Activated T-cell treated with anti-CD3 and anti-CD28 coated beads, Interleukin-2, amount 50 U/mL, for 72 hours (primary cell): ENCODE measurements around the gene CAMK4. TPM values are rescaled to one million over a fixed set of nuclear protein-coding genes. Genes with fewer than 3 reads are reported as not detected.
"Not testable (repeated sequence)": the region's sequence is repeated elsewhere in the genome, so short reads cannot be mapped to it uniquely, and the experiment has no call there.

Source experiments
- ATAC-seq, 2 donors: fragments of 150-1000 bp; cut with Tn5 transposase; replicated peaks in 1 of 2; 2 replicates each; pipeline ENCODE4 v1.10.0; 2021; ENCODE audit warnings: moderate library complexity in 2 of 2, mild to moderate bottlenecking in 1 of 2
- DNase-seq, 2 donors: peaks; one replicate each; pipeline ENCODE4 v3.0.0; 2021 to 2022; ENCODE audit warnings: mixed read lengths in 1 of 2
- H3K27ac Mint-ChIP-seq: one replicate; pipeline ENCODE4 v1.8.0; 2022; ENCODE audit warnings: mild to moderate bottlenecking, moderate library complexity, mixed read lengths
- H3K27me3 Mint-ChIP-seq: one replicate; pipeline ENCODE4 v1.8.0; 2022; ENCODE audit warnings: low read depth, mixed read lengths
- H3K36me3 Mint-ChIP-seq, 2 donors: one replicate each; pipeline ENCODE4 v1.8.0; 2022; ENCODE audit warnings: mixed read lengths in 2 of 2, mild to moderate bottlenecking in 1 of 2; ENCODE audit not compliant: insufficient read depth in 2 of 2
- H3K4me1 Mint-ChIP-seq: one replicate; pipeline ENCODE4 v1.8.0; 2022; ENCODE audit warnings: low read depth, mixed read lengths
- H3K4me3 Mint-ChIP-seq, 2 donors: one replicate each; pipeline ENCODE4 v1.8.0; 2022; ENCODE audit warnings: mild to moderate bottlenecking in 2 of 2, mixed read lengths in 2 of 2, moderate library complexity in 2 of 2
- H3K9me3 Mint-ChIP-seq, 2 donors: one replicate each; pipeline ENCODE4 v1.8.0; 2022; ENCODE audit warnings: mixed read lengths in 2 of 2
- total RNA-seq, 2 donors: library from RNA; stranded (reverse); gene quantifications; one replicate each; pipeline ENCODE4 v1.2.3, GENCODE V29; 2022

Gene CAMK4
- total RNA-seq, 2 donors from 2014 or later, result 56.1 to 96.0 TPM

GRCh38 chr5:111251921-111252320, 27.7 kb downstream of the CAMK4 start:
- no peaks in the 10 kb centered on the region for H3K27me3 Mint-ChIP-seq
- H3K4me3 Mint-ChIP-seq, result peak overlapping the region; percentile 46 to 63
- H3K4me1 Mint-ChIP-seq, result peaks cover 83% of the 10 kb centered on the region
- ATAC-seq (no peak), DNase-seq (no peak)
- H3K27ac Mint-ChIP-seq, result peak overlapping the region; percentile 88
- no peaks in the 10 kb centered on the region for H3K9me3 Mint-ChIP-seq
- H3K36me3 Mint-ChIP-seq, result peaks cover under 1 to 4% of the 10 kb centered on the region in 2 donors

DNA sequence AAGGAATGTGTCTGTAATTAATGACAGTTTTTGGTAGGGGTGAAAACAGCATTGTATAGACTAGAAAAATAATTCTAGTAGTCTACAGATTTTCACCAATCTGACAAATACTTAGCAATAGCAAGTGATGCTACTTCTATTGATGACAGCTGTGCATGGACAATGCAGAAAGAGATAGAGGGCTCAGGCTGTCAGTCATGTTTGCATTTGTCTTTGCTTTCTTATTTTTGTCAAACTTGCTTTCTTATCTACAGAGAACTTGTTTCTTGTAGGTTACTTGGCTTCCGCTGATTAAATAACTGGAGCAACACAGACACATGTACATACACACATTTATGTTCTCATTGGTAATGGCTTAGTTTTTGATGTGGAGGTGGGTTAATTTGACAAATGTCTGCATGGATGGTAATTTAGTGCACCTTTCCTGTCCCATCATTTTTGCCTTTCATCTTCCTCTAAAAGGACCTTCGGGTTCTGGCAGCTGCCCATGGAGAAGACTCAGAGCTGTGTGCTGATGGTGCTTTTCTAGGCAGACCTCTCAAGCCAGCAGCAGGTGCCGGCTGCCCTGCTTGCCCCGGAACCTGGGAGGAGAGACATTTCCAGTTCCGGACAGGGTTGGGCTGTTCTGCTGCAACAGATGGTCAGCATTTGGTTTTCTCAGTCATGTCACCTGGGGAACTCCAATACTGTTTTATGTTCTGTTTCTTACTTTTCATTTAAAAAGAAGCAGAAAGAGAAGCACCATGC, 28.8 kb downstream of the CAMK4 start:
- H3K9me3 Mint-ChIP-seq, result peaks cover 3% of the 10 kb centered on the region in 2 donors
- ATAC-seq, result no peak
- H3K4me1 Mint-ChIP-seq, result peaks cover 90% of the 10 kb centered on the region
- H3K36me3 Mint-ChIP-seq, result peaks cover 6 to 14% of the 10 kb centered on the region in 2 donors
- no peaks in the 10 kb centered on the region for H3K27me3 Mint-ChIP-seq
- peak overlapping the region; percentile 88 for H3K27ac Mint-ChIP-seq
- peak overlapping the region; percentile 63 to 67 for H3K4me3 Mint-ChIP-seq
- no peak for DNase-seq

DNA sequence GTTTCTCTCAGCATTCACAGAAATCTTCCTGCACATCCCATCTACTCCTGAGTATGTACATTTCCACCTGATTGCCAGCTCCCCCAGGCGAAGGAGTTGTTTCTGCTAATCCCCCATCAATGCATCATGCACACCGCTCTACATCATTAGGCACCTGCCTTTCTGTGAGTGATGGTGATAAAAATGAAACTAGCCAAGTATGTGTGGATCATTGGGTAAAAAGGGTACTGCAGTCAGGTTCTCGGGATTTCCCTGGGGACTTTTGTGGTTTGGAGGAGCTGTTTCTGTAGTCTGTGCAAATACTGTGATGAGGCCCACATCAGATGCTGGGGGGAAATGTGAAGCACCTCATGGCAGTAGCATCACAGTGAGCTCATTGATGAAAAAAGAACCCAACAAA, 30.4 kb downstream of the CAMK4 start:
- no peaks in the 10 kb centered on the region for H3K27me3 Mint-ChIP-seq
- H3K9me3 Mint-ChIP-seq, result peaks cover 3 to 6% of the 10 kb centered on the region in 2 donors
- H3K4me3 Mint-ChIP-seq, result peak overlapping the region; percentile 56 to 72
- peaks cover 83% of the 10 kb centered on the region for H3K4me1 Mint-ChIP-seq
- ATAC-seq (peak; percentile 94 to 95), DNase-seq (peak; percentile 85 to 88)
- H3K36me3 Mint-ChIP-seq, result peaks cover 9 to 21% of the 10 kb centered on the region in 2 donors
- peak overlapping the region; percentile 53 for H3K27ac Mint-ChIP-seq

DNA sequence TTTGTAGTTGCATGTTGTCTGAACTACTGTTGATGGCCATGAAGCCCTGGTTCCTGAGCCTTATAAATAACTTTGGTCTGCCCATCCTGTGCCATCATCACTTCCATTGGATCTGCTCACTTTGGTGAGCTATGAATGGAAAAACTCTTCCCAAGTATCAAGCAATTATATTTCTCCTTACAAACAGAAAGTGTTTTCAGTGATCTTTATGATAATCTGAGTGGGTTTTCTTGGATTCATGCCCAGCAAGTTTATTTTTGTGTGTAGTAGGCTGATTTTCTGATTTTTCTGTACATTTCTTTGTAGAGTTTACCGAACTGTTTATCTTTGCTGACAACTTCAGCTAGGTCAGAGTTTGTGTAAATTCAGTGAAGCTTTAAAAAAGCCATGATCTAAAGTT, 31.0 kb downstream of the CAMK4 start:
- Mint-ChIP-seq H3K4me3 (peak overlapping the region; percentile 56 to 72), H3K9me3 (peaks cover 3 to 6% of the 10 kb centered on the region in 2 donors), H3K36me3 (peaks cover 9 to 21% of the 10 kb centered on the region in 2 donors), H3K4me1 (peaks cover 80% of the 10 kb centered on the region), H3K27me3 (no peaks in the 10 kb centered on the region), H3K27ac (peak overlapping the region; percentile 53)
- no peak for DNase-seq
- no peak for ATAC-seq

DNA sequence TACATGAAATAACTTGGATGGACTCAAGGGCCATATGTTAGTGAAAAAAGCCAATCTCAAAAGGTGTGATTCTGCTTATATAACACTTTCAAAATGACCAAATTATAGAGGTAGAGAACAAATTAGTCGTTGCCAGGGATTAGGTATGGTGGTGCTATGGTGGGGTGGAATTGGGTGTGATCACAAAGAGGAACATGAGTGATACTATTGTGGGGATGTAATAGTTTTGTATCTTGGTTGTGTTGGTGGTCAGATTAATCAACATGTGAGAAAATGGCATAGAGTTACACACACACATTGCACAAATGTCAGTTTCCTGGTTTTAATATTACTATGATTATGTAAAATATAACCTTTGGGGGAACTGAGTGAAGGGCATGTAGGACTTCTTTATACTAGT, 31.9 kb downstream of the CAMK4 start:
- Mint-ChIP-seq H3K4me1 (peaks cover 70% of the 10 kb centered on the region), H3K4me3 (peak overlapping the region; percentile 56 to 72), H3K36me3 (peaks cover 9 to 21% of the 10 kb centered on the region in 2 donors), H3K27me3 (no peaks in the 10 kb centered on the region), H3K9me3 (peaks cover 3 to 6% of the 10 kb centered on the region in 2 donors), H3K27ac (peak overlapping the region; percentile 53)
- ATAC-seq, result peak; percentile 18 to 30
- no peak for DNase-seq

DNA sequence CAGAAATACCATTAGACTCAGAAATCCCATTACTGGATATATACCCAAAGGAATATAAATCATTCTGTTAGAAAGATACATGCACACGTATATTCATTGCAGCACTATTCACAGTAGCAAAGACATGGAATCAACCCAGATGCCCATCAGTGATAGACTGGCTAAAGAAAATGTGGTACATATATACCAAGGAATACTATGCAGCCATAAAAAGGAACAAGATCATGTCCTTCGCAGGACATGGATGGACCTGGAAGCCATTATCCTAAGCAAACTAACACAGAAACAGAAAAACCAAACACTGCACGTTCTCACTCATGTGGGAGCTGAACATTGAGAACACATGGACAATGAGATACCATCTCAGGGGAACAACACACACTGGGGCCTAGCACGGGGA, 33.4 kb downstream of the CAMK4 start:
- not testable (repeated sequence) for H3K27ac Mint-ChIP-seq, H3K27me3 Mint-ChIP-seq, H3K4me3 Mint-ChIP-seq, H3K9me3 Mint-ChIP-seq, DNase-seq, ATAC-seq
- Mint-ChIP-seq H3K36me3 (peaks cover 9 to 21% of the 10 kb centered on the region in 2 donors), H3K4me1 (peaks cover 55% of the 10 kb centered on the region)

GRCh38 chr5:111259636-111260035, 35.5 kb downstream of the CAMK4 start:
- H3K9me3 Mint-ChIP-seq, result peaks cover 5 to 10% of the 10 kb centered on the region in 2 donors
- DNase-seq (no peak), ATAC-seq (no peak)
- no peak overlapping the region for H3K27ac Mint-ChIP-seq
- H3K36me3 Mint-ChIP-seq, result peaks cover 14 to 31% of the 10 kb centered on the region in 2 donors
- H3K27me3 Mint-ChIP-seq, result no peaks in the 10 kb centered on the region
- no peak overlapping the region for H3K4me3 Mint-ChIP-seq
- peaks cover 41% of the 10 kb centered on the region for H3K4me1 Mint-ChIP-seq

DNA sequence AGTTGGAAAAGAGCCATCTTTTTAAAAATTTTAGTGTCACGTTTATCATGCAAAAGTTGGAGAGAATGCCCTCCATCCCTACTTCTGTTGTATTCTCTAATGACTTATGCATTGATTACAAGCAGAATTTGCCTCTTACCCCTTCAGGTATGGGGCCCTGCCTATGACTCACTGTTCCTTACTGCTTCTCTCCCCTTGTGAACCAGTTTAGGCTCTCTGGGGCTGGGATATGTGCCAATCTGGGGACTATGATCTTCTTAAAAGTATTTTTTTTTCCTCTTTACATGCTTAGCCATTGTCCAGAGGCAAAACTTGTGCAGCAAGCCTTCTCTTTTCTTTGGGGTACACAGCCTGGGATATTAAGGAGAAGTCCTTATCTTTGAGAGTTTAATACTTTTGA, 37.4 kb downstream of the CAMK4 start:
- DNase-seq (peak in 1 of 2 donors; percentile 30), ATAC-seq (peak; percentile 71 to 83)
- H3K4me1 Mint-ChIP-seq, result peaks cover 40% of the 10 kb centered on the region
- H3K27ac Mint-ChIP-seq, result no peak overlapping the region
- H3K27me3 Mint-ChIP-seq, result no peaks in the 10 kb centered on the region
- no peak overlapping the region for H3K4me3 Mint-ChIP-seq
- H3K36me3 Mint-ChIP-seq, result peaks cover 17 to 40% of the 10 kb centered on the region in 2 donors
- H3K9me3 Mint-ChIP-seq, result peaks cover 9 to 10% of the 10 kb centered on the region in 2 donors

- peaks cover 10 to 11% of the 10 kb centered on the region in 2 donors for H3K9me3 Mint-ChIP-seq
- peak in 1 of 2 donors; percentile 47 for ATAC-seq
- DNase-seq, result no peak
- no peak overlapping the region for H3K4me3 Mint-ChIP-seq
- H3K27me3 Mint-ChIP-seq, result no peaks in the 10 kb centered on the region
- peaks cover 39% of the 10 kb centered on the region for H3K4me1 Mint-ChIP-seq
- H3K36me3 Mint-ChIP-seq, result peaks cover 14 to 38% of the 10 kb centered on the region in 2 donors
- no peak overlapping the region for H3K27ac Mint-ChIP-seq
Observed at GRCh38 chr5:111262153-111262552, 38.0 kb downstream of the CAMK4 start.

- H3K36me3 Mint-ChIP-seq, result peaks cover 12 to 34% of the 10 kb centered on the region in 2 donors
- DNase-seq (no peak), ATAC-seq (peak; percentile 66 to 71)
- peak overlapping the region; percentile 30 to 46 for H3K4me3 Mint-ChIP-seq
- H3K27ac Mint-ChIP-seq, result no peak overlapping the region
- H3K4me1 Mint-ChIP-seq, result peaks cover 32% of the 10 kb centered on the region
- no peaks in the 10 kb centered on the region for H3K27me3 Mint-ChIP-seq
- H3K9me3 Mint-ChIP-seq, result peaks cover 9% of the 10 kb centered on the region in 2 donors
Observed at GRCh38 chr5:111262815-111263214, 38.6 kb downstream of the CAMK4 start.

GRCh38 chr5:111266491-111266890, 42.3 kb downstream of the CAMK4 start:
- Mint-ChIP-seq H3K4me1 (peaks cover 52% of the 10 kb centered on the region), H3K27me3 (no peaks in the 10 kb centered on the region), H3K9me3 (peaks cover 15 to 16% of the 10 kb centered on the region in 2 donors), H3K27ac (no peak overlapping the region), H3K4me3 (no peak overlapping the region), H3K36me3 (peaks cover 24 to 47% of the 10 kb centered on the region in 2 donors)
- DNase-seq, result no peak
- ATAC-seq, result no peak

DNA sequence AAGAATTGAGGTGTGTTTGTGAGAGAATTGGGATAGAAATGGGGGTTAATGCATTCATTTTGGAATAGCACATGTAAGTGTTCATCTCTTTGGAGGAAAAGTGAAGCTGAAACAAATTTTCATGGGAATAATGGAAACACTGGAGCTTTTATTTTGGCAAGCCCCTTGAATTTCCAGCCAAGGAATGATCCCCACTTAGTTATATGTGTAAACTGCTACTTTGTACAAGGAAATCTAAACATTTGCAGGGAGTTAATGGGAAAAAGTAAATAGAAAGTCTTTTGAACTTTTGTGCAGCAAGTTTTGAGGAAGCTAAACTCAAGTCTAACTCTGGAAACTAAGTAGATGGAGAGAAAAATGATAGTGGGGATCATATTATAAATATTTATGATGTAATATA, 44.1 kb downstream of the CAMK4 start:
- Mint-ChIP-seq H3K36me3 (peaks cover 26 to 51% of the 10 kb centered on the region in 2 donors), H3K27ac (no peak overlapping the region), H3K9me3 (peaks cover 15 to 18% of the 10 kb centered on the region in 2 donors), H3K4me3 (no peak overlapping the region), H3K27me3 (no peaks in the 10 kb centered on the region), H3K4me1 (peaks cover 65% of the 10 kb centered on the region)
- DNase-seq (no peak), ATAC-seq (no peak)

DNA sequence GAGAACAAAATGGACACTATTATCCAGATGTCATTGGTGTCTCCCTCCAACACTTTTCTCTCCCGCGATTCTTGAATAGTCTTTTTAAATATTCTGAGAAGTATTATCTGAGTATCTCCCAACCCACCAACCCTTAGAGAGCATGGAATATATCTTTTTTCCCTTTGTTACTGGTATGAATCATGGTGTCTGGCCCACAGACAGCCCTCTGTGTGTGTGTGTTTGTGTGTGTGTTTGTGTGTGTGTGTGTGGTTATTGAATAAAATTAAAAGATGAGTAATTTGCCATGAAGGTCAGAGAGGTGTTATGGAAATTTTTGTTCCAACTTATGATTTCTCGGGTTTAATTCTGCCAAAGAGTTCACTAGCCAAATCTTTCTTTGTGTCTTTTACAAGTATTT, 47.7 kb downstream of the CAMK4 start:
- Mint-ChIP-seq H3K36me3 (peaks cover 18 to 30% of the 10 kb centered on the region in 2 donors), H3K27ac (no peak overlapping the region), H3K4me1 (peaks cover 64% of the 10 kb centered on the region), H3K27me3 (no peaks in the 10 kb centered on the region), H3K4me3 (no peak overlapping the region), H3K9me3 (peaks cover 10 to 12% of the 10 kb centered on the region in 2 donors)
- DNase-seq (no peak), ATAC-seq (no peak)
